HEK293 (cell line): ENCODE results near the gene EFCAB12.
A peak's percentile ranks its signal among the peaks of the same experiment; 100 is the strongest.

Experiments used
- CTCF ChIA-PET: fragments of 350-600 bp; formaldehyde crosslinking; extraction: SDS; loops from one replicate; lab custom pipeline; 2021; ENCODE audit warnings: antibody characterized with exemption; lab: Yijun Ruan, JAX
- POLR2A ChIA-PET: fragments of 300-600 bp; formaldehyde crosslinking; extraction: SDS; loops from one replicate; lab custom pipeline; 2020; ENCODE audit warnings: antibody characterized with exemption, inconsistent platforms; lab: Yijun Ruan, JAX
- H3K27ac ChIP-seq: fragments of 200-500 bp; sonication (Bioruptor generic); 2 replicates; pipeline ENCODE4 v1.5.1; 2014; ENCODE audit warnings: low read depth, low read length, control low read depth, inconsistent platforms; ENCODE audit errors: extremely low read depth
- H3K36me3 ChIP-seq, 2 experiments: fragments of 200-500 bp in 1 of 2; sonication (Bioruptor generic) in 1 of 2; 1 replicate in 1 of 2; 2 replicates in 1 of 2; pipeline ENCODE4 v1.5.1; 2014 to 2017; ENCODE audit warnings: inconsistent platforms in 2 of 2, low read length in 2 of 2; ENCODE audit not compliant: control insufficient read depth in 2 of 2, insufficient read depth in 1 of 2
- H3K4me1 ChIP-seq: fragments of 200-500 bp; sonication (Bioruptor generic); 2 replicates; pipeline ENCODE4 v1.5.1; 2014; ENCODE audit warnings: mild to moderate bottlenecking, low read length, inconsistent platforms; ENCODE audit not compliant: control insufficient read depth, insufficient read depth
- H3K4me3 ChIP-seq: 2 replicates; pipeline ENCODE4 v1.5.1; 2011; ENCODE audit warnings: low read depth, mild to moderate bottlenecking, control low read depth, low read length, moderate library complexity
- H3K9me3 ChIP-seq: fragments of 200-500 bp; sonication (Bioruptor generic); 2 replicates; pipeline ENCODE4 v1.5.1; 2014; ENCODE audit warnings: low read depth, low read length, inconsistent platforms; ENCODE audit not compliant: control insufficient read depth, insufficient read depth
- EGR2 ChIP-seq: fragments of 450-650 bp; formaldehyde crosslinking; IDR thresholded peaks from 2 replicates; pipeline ENCODE4 v1.5.1; 2016; ENCODE audit warnings: low read depth, missing biosample characterization, missing genetic modification characterization
- KLF9 ChIP-seq: fragments of 450-650 bp; formaldehyde crosslinking; IDR thresholded peaks from 2 replicates; pipeline ENCODE4 v1.5.1; 2016; ENCODE audit warnings: missing biosample characterization, missing genetic modification characterization, low read depth
- MEIS1 ChIP-seq: sonication (generic); formaldehyde crosslinking; IDR thresholded peaks from 2 replicates; pipeline ENCODE4 v1.8.1; 2022; ENCODE audit warnings: missing genetic modification reagents, mild to moderate bottlenecking, borderline replicate concordance
- ZFHX2 ChIP-seq: fragments of 450-650 bp; formaldehyde crosslinking; conservative IDR thresholded peaks from 2 replicates; pipeline ENCODE4 v1.5.1; 2016; ENCODE audit warnings: missing biosample characterization, missing genetic modification characterization
- ZNF114 ChIP-seq: fragments of 450-650 bp; formaldehyde crosslinking; IDR thresholded peaks from 2 replicates; pipeline ENCODE4 v1.5.0; 2017; ENCODE audit warnings: missing biosample characterization, missing genetic modification characterization
- ZNF146 ChIP-seq: fragments of 450-650 bp; formaldehyde crosslinking; IDR thresholded peaks from 2 replicates; pipeline ENCODE4 v1.5.1; 2016; ENCODE audit warnings: missing biosample characterization, missing genetic modification characterization
- ZNF175 ChIP-seq: fragments of 450-650 bp; formaldehyde crosslinking; IDR thresholded peaks from 2 replicates; pipeline ENCODE4 v1.5.1; 2016; ENCODE audit warnings: missing biosample characterization, missing genetic modification characterization
- ZNF19 ChIP-seq: fragments of 450-650 bp; formaldehyde crosslinking; IDR thresholded peaks from 2 replicates; pipeline ENCODE4; 2016; ENCODE audit warnings: missing biosample characterization, missing genetic modification characterization, low read depth
- ZNF23 ChIP-seq: fragments of 450-650 bp; formaldehyde crosslinking; IDR thresholded peaks from 2 replicates; pipeline ENCODE4 v1.5.1; 2016; ENCODE audit warnings: missing biosample characterization, missing genetic modification characterization, borderline replicate concordance
- ZNF274 ChIP-seq, 2 experiments: fragments of 200-500 bp in 1 of 2; fragments of 450-650 bp in 1 of 2; sonication (Bioruptor generic) in 1 of 2; formaldehyde crosslinking in 1 of 2; IDR thresholded peaks; 2 replicates each; pipeline versions ENCODE4 v1.5.1 to v1.6.1; 2014 to 2016; ENCODE audit warnings: borderline replicate concordance in 1 of 2, inconsistent platforms in 1 of 2, low read length in 1 of 2, missing biosample characterization in 1 of 2, missing genetic modification characterization in 1 of 2
- ZNF324 ChIP-seq: fragments of 450-650 bp; formaldehyde crosslinking; IDR thresholded peaks from 2 replicates; pipeline ENCODE4 v1.5.1; 2016; ENCODE audit warnings: missing biosample characterization, missing genetic modification characterization
- ZNF37A ChIP-seq: fragments of 450-650 bp; IDR thresholded peaks from 2 replicates; pipeline ENCODE4 v1.5.1; 2018; ENCODE audit warnings: missing biosample characterization, missing genetic modification characterization
- ZNF514 ChIP-seq: fragments of 450-650 bp; formaldehyde crosslinking; IDR thresholded peaks from 2 replicates; pipeline ENCODE4 v1.5.1; 2016; ENCODE audit warnings: missing biosample characterization, missing genetic modification characterization
- ZNF785 ChIP-seq: fragments of 450-650 bp; formaldehyde crosslinking; IDR thresholded peaks from 2 replicates; pipeline ENCODE4 v1.5.1; 2016; ENCODE audit warnings: missing biosample characterization, missing genetic modification characterization
- TF ChIP-seq, protein P1 (sequence below): fragments of 450-650 bp; formaldehyde crosslinking; IDR thresholded peaks from 2 replicates; pipeline ENCODE4 v1.5.1; 2016; ENCODE audit warnings: missing biosample characterization, missing genetic modification characterization
- TF ChIP-seq, protein P2 (sequence below): fragments of 450-650 bp; formaldehyde crosslinking; IDR thresholded peaks from 2 replicates; pipeline ENCODE4 v1.5.0; 2017; ENCODE audit warnings: missing biosample characterization, missing genetic modification characterization, borderline replicate concordance
- TF ChIP-seq, protein P3 (sequence below): fragments of 450-650 bp; formaldehyde crosslinking; IDR thresholded peaks from 2 replicates; pipeline ENCODE4 v1.5.1; 2016; ENCODE audit warnings: missing biosample characterization, missing genetic modification characterization

EFCAB12 gene

DNA sequence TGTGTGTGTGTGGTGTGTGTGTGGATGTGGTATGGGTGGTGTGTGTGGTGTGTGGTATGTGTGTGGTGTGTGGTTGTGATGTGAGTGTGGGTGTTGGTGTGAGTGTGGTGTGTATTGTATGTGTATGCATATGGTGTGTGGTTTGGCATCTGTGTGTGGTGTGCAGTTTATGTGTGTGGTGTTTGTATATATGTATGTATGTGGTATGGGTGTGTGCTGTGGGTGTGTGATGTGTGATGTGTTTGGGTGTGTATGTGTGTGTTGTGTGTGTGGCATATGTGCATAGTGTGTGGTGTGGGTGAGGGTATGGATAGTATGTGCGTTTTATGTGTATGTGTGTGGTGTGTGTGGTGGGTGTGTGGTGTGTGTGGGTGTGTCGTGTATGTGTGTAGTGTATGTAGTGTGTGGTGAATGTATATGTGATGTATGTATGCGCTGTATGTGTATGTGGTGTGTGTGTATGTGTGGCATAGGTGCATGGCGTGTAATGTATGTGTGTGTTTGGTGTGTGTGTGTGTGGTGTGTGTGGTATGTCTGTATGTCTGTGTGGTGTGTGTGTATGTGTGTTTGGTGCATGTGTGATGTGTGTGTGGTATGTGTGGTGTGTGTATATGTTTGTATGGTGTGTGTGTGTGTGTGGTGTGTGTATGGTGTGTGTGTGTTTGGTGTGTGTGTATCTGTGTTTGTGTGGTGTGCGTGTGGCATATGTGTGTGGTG is 58.0 kb downstream of the EFCAB12 start (continued):
- no peak for TF ChIP-seq ZNF37A
- 0 out of 2 replicates have a peak, but pooled peaks have one; percentile 1 for TF ChIP-seq ZNF146 (tag by site-specific recombination)
- TF ChIP-seq, protein P1, sequence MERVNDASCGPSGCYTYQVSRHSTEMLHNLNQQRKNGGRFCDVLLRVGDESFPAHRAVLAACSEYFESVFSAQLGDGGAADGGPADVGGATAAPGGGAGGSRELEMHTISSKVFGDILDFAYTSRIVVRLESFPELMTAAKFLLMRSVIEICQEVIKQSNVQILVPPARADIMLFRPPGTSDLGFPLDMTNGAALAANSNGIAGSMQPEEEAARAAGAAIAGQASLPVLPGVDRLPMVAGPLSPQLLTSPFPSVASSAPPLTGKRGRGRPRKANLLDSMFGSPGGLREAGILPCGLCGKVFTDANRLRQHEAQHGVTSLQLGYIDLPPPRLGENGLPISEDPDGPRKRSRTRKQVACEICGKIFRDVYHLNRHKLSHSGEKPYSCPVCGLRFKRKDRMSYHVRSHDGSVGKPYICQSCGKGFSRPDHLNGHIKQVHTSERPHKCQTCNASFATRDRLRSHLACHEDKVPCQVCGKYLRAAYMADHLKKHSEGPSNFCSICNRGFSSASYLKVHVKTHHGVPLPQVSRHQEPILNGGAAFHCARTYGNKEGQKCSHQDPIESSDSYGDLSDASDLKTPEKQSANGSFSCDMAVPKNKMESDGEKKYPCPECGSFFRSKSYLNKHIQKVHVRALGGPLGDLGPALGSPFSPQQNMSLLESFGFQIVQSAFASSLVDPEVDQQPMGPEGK: 0 out of 2 replicates have a peak, but pooled peaks have one; percentile 54

DNA sequence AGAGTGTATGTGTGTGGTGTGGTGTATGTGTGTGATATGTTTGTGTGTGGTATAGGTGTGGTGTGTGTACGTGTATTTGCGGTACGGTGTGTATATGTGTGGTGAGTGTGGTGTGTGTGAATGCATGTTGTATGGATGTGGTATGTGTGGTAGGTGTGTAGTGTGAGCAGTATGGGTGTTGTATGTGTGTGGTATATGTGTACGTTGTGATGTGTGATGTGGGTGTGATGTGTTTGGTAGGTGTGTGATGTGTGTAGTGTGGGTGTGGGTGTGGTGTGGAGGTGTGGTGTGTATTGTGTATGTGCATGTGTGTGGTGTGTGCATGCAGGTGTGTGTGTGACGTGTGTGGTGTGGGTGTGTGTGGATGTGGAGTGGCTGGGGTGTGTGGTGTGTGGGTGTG is 58.7 kb downstream of the EFCAB12 start:
- Histone ChIP-seq H3K36me3 (no peaks in the 10 kb centered on the region; a peak in 1 of 3 replicates), H3K4me1 (no peaks in the 10 kb centered on the region), H3K9me3 (no peaks in the 10 kb centered on the region), H3K4me3 (no peak overlapping the region), H3K27ac (no peak overlapping the region)
- no peak for TF ChIP-seq MEIS1 (CRISPR knock-in tag)
- 0 out of 2 replicates have a peak, but pooled peaks have one; percentile 85 for TF ChIP-seq ZNF175
- 0 out of 2 replicates have a peak, but pooled peaks have one; percentile 4 for TF ChIP-seq ZNF514 (tag by site-specific recombination)
- TF ChIP-seq ZNF19 (tag by site-specific recombination): no peak
- TF ChIP-seq, protein P2, sequence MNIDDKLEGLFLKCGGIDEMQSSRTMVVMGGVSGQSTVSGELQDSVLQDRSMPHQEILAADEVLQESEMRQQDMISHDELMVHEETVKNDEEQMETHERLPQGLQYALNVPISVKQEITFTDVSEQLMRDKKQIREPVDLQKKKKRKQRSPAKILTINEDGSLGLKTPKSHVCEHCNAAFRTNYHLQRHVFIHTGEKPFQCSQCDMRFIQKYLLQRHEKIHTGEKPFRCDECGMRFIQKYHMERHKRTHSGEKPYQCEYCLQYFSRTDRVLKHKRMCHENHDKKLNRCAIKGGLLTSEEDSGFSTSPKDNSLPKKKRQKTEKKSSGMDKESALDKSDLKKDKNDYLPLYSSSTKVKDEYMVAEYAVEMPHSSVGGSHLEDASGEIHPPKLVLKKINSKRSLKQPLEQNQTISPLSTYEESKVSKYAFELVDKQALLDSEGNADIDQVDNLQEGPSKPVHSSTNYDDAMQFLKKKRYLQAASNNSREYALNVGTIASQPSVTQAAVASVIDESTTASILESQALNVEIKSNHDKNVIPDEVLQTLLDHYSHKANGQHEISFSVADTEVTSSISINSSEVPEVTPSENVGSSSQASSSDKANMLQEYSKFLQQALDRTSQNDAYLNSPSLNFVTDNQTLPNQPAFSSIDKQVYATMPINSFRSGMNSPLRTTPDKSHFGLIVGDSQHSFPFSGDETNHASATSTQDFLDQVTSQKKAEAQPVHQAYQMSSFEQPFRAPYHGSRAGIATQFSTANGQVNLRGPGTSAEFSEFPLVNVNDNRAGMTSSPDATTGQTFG (tag by site-specific recombination): 0 out of 2 replicates have a peak, but pooled peaks have one; percentile 20
- TF ChIP-seq ZNF274 (IDR thresholded peaks at IDR 0.05; ENCODE audit: low read length): no peak
- TF ChIP-seq ZNF274 (tag by site-specific recombination; IDR thresholded peaks at IDR 0.05; ENCODE audit: borderline replicate concordance): no peak; the same call in 1 of the 2 replicates
- peak; percentile 32; the same call in 1 of the 2 replicates for TF ChIP-seq KLF9 (tag by site-specific recombination)
- TF ChIP-seq ZNF114: 0 out of 2 replicates have a peak, but pooled peaks have one; percentile 42
- TF ChIP-seq ZNF23 (tag by site-specific recombination): 0 out of 2 replicates have a peak, but pooled peaks have one; percentile 34
- TF ChIP-seq ZNF324: no peak
- TF ChIP-seq ZFHX2: peak; percentile 60
- TF ChIP-seq, protein P3, sequence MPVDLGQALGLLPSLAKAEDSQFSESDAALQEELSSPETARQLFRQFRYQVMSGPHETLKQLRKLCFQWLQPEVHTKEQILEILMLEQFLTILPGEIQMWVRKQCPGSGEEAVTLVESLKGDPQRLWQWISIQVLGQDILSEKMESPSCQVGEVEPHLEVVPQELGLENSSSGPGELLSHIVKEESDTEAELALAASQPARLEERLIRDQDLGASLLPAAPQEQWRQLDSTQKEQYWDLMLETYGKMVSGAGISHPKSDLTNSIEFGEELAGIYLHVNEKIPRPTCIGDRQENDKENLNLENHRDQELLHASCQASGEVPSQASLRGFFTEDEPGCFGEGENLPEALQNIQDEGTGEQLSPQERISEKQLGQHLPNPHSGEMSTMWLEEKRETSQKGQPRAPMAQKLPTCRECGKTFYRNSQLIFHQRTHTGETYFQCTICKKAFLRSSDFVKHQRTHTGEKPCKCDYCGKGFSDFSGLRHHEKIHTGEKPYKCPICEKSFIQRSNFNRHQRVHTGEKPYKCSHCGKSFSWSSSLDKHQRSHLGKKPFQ: peak; percentile 86
- TF ChIP-seq EGR2 (tag by site-specific recombination): peak; percentile 66; the same call in 1 of the 2 replicates
- TF ChIP-seq ZNF785 (tag by site-specific recombination): peak; percentile 28; the same call in 1 of the 2 replicates
- POLR2A ChIA-PET: no interaction called here
- CTCF ChIA-PET: no interaction called here
